HG02763 (cell line): Measurements from ENCODE around the gene DNAJB14.
A peak's percentile ranks its signal among the peaks of the same experiment; 100 is the strongest.

ENCODE experiments used
- ATAC-seq: cut with Tn5 transposase; IDR thresholded peaks from one replicate; pipeline ENCODE4 v1.9.1; 2021; ENCODE audit warnings: mild to moderate bottlenecking, moderate library complexity; ENCODE audit not compliant: unreplicated experiment

Gene DNAJB14

GRCh38 chr4:99872570-99872969, 73.8 kb downstream of the DNAJB14 start:
- no peak for ATAC-seq

DNA sequence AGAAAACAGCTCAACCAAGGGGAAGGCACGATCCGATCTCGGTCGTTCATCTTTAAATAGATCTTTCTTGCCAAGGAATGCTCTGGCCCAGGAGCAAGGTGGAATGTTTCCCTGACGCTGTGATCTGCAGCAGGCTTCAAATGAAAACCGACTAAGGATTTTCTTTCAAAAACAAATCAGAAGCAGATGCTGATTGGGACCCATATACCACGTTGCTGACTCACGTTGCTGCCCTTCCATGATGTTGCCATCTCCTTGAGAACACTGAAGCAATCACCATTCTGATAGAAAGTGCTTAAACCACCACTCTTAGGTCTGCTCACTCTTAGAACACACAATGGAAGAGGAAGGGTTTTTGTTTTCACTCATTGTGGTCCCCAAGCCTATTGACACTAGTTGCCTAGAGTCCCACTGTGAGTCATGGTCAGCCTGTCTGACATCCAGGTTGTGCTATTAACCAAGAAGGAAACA, 78.3 kb downstream of the DNAJB14 start:
- no peak for ATAC-seq

DNA sequence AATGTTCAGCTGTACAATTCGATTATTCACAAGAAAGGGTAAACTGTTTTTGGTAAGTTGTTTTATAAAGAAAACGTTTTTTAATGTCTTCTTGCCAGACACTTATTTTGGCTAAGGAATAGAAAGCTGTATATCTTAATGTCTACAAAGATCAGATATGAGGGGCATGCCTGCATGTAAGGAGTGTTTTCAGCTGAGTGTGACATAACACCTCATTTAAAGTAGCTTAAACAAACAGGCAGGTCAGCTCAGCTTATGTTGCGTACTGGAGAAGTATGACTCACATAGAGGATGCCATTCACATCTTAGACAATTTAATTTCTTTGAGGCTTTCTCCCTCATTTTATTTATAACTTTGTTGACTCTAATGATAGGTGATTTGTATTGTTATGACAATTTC, 82.6 kb downstream of the DNAJB14 start:
- ATAC-seq, result no peak

DNA sequence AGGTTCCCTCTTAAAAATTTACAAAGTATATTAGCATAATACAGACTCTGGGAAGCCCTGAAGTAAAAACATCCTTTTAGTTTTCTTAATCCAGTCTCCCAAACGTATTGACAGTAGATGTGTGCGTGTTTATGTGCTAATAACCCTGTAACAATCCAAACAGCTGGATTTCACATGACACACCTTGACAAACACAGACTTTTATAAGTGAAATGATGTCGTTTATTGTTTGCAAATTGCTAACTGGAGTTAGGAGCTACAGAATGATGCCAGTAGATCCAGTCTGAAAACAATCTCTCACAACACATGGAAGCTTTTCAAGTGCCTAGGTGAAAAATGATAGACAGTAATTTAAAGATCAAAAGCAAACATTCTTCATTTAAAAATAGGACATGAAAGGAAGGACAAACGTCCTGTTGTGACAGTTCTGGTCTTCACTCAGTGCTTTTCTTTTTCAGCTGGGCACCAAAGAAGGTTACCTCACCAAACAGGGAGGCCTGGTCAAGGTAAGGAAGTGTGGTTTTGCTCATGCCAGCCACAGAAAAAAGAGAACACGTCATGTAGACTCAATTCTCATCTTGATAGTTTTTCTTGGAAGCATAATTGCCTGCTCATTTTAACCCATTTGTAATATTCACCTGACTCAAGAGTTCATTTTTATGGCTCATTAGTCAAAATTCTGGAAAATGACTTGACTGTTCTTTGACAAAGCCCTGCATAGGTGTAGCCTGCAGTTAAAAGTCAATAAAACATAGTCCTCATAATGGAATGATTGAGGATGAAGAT, 85.1 kb downstream of the DNAJB14 start:
- ATAC-seq, result no peak

GRCh38 chr4:99860521-99860920, 85.9 kb downstream of the DNAJB14 start:
- ATAC-seq, result no peak

GRCh38 chr4:99859618-99860017, 86.8 kb downstream of the DNAJB14 start:
- ATAC-seq, result peak; percentile 64

- no peak for ATAC-seq
Measured at GRCh38 chr4:99857307-99857706, 89.1 kb downstream of the DNAJB14 start.

DNA sequence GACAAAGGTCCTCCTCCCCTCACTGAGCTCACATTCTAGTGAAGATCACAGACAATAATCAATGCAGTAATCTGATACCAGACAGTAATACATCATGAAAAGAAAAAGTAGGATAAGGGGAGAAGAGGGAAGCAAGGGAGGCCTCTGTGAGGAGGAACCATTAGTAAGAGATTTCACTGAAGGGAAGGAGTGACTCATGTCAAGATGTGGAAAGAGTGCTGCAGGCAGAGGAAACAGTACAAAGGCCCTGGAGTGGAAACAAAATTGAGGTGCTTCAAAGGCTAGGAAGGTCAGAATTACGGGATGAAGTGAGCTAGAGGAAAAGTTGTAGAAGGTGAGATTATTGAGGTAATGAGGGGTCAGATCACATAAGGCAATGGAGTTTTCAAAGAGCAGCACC, 90.3 kb downstream of the DNAJB14 start:
- no peak for ATAC-seq

DNA sequence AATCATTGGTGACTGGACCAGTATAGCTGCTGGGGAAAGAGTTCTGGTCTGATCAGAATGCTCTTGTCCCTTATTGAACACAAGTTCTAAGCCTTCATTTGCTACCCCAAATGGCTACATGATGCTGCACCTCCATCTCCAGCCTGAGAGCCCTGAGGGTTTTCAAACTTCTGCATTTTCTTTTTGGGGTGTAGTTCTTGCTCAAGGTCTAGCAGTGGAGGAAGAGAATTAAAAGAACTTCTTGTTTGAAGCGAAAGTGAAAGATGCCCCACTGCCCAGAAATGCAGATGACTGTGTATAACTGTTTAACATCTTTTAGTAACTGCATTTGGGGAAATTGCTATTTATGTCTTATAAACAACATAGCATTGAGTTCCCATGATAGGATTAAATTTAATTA, 90.7 kb downstream of the DNAJB14 start:
- peak; percentile 33 for ATAC-seq

DNA sequence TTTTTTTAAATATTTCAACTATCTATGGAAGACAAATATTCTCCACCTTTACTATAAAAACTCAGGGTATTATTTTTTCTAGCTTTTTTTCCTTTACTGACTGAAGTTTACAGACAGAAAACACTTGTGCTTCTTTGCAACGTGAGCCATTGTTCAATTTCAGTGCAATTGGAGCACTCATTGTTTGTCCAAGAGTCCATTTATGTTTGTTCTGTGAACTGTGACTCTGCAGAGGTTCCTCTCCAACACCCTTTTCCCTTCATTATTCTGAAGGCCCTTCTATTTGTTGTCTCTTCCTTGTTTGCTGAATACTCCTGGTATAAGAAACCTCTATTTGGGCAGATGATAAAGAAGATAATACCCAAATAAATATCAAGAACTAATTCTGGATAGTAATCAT, 92.4 kb downstream of the DNAJB14 start:
- no peak for ATAC-seq

DNA sequence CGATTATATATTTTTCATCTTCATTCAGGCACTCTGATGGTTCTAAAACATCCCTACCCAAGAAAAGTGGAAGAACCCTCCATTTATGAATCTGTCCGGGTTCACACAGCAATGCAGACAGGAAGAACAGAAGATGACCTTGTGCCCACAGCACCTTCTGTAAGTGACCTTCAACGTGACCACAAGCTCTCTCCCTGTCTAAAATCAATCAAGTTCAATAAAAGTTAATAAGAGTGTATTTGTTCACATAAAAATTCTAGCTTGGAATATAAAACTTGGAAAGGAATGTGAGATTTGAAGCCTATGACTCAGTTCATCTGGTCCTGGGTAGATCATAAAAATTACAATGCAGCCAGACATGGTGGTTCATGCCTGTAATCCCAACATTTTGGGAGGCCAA, 93.2 kb downstream of the DNAJB14 start:
- no peak for ATAC-seq

DNA sequence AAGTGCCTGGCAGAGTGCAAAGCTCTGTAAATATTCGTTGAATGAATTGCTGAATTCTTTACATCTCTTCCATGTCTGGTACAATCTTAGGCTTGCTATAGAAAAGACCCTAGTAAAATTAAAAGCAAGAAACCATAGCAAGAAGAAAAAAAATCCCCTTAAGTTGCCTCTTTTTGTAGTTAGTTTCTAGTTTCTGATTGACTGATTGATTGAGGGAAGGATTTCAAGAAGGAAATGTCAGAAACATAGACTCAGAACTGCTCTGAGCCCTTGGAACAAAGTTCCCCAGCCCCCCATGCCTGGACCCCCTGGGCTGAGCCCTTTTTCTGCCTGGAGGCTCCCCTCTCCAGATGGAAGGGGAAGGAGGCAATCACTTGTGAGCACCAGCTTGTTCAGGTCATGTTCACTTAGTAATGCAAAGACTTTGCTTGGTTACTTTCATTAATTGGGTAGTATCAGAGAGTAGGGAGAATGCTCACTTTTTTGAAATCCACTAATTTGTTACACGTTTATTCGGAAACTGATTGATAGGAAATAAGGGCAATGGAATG, 94.1 kb downstream of the DNAJB14 start:
- ATAC-seq, result no peak

DNA sequence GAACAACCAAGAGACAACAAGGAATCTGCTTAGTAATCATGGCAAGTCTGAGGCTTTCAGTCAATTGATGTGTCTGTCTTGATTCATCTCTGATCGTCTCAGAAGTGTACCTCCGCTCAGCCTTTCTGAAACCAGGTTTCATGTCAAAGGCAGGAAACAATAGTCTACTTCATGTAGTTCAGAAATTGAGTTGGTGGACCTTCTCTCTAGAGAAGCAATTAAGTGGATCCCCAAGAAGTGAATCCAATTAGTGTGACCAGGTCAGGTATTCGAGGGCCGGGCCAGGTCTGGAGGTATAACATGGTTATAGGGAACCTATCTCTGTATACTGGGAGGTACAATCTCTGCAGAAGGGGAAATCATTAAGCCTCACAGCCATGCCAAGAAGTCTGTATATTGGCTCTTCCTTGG, 97.8 kb downstream of the DNAJB14 start:
- ATAC-seq, result peak; percentile 36

- ATAC-seq, result peak; percentile 67
Measured at GRCh38 chr4:99847362-99847976, 98.9 kb downstream of the DNAJB14 start.

GRCh38 chr4:99846891-99847290, 99.5 kb downstream of the DNAJB14 start:
- ATAC-seq, result no peak
